ENCODE measurements around the gene NCCRP1. TPM values are rescaled to one million over a fixed set of nuclear protein-coding genes. Genes with fewer than 3 reads are reported as not detected.

NCCRP1 gene
- total RNA-seq, 2 experiments from 2014 or later: not detected

GRCh38 chr19:39251081-39251480 is 54.3 kb downstream of the NCCRP1 start:
- Mint-ChIP-seq H3K4me1 (peaks cover 4% of the 10 kb centered on the region), H3K4me3 (no peak overlapping the region), H3K36me3 (no peaks in the 10 kb centered on the region), H3K27me3 (peaks cover 11% of the 10 kb centered on the region), H3K27ac (no peak overlapping the region), H3K9me3 (no peaks in the 10 kb centered on the region)
- DNase-seq: no peak

Other genes with a start within 250 kb of the NCCRP1 start
- gene FBXO17, start 221.2 kb upstream of the NCCRP1 start, total RNA-seq: not detected
- 1 to 10 TPM; 1.3 to 1.7 TPM for gene FBXO27, start 164.4 kb upstream of the NCCRP1 start, total RNA-seq
- not detected for gene ACP7, start 112.6 kb upstream of the NCCRP1 start, total RNA-seq
- 10 to 100 TPM; 13.2 to 16.2 TPM for gene PAK4, start 71.2 kb upstream of the NCCRP1 start, total RNA-seq
- gene SYCN, start 7.3 kb downstream of the NCCRP1 start, total RNA-seq: not detected
- not detected for gene IFNL3, start 48.0 kb downstream of the NCCRP1 start, total RNA-seq
- gene IFNL4, start 51.9 kb downstream of the NCCRP1 start, total RNA-seq: under 1 TPM; 0.14 to 0.25 TPM
- not detected for gene IFNL2, start 71.4 kb downstream of the NCCRP1 start, total RNA-seq
- not detected for gene IFNL1, start 99.4 kb downstream of the NCCRP1 start, total RNA-seq
- gene LRFN1, start 123.9 kb downstream of the NCCRP1 start, total RNA-seq: 1 to 10 TPM; 4.6 to 5.1 TPM
- 100 to 1,000 TPM; 232 to 240 TPM for gene GMFG, start 139.1 kb downstream of the NCCRP1 start, total RNA-seq
- 10 to 100 TPM; 36.2 to 36.5 TPM for gene SAMD4B, start 145.5 kb downstream of the NCCRP1 start, total RNA-seq
- 10 to 100 TPM; 43.6 to 44.0 TPM for gene PAF1, start 194.1 kb downstream of the NCCRP1 start, total RNA-seq
- 10 to 100 TPM; 23.3 to 26.8 TPM for gene MED29, start 194.4 kb downstream of the NCCRP1 start, total RNA-seq
- 10 to 100 TPM; 15.5 to 15.6 TPM for gene ZFP36, start 209.9 kb downstream of the NCCRP1 start, total RNA-seq
- gene PLEKHG2, start 215.7 kb downstream of the NCCRP1 start, total RNA-seq: 10 to 100 TPM; 29.1 to 40.0 TPM
- 1,000 to 10,000 TPM; 3,164 to 3,181 TPM for gene RPS16, start 239.0 kb downstream of the NCCRP1 start, total RNA-seq
- 100 to 1,000 TPM; 179 to 182 TPM for gene SUPT5H, start 248.6 kb downstream of the NCCRP1 start, total RNA-seq

All from activated naive CD8-positive, alpha-beta T cell treated with anti-CD3 and anti-CD28 coated beads for 36 hours (primary cell).